ENCODE results near the gene HOXB1. TPM values are rescaled to one million over a fixed set of nuclear protein-coding genes. Genes with fewer than 3 reads are reported as not detected.

HOXB1 gene
- total RNA-seq, 6 donors from 2014 or later, result not detected

DNA sequence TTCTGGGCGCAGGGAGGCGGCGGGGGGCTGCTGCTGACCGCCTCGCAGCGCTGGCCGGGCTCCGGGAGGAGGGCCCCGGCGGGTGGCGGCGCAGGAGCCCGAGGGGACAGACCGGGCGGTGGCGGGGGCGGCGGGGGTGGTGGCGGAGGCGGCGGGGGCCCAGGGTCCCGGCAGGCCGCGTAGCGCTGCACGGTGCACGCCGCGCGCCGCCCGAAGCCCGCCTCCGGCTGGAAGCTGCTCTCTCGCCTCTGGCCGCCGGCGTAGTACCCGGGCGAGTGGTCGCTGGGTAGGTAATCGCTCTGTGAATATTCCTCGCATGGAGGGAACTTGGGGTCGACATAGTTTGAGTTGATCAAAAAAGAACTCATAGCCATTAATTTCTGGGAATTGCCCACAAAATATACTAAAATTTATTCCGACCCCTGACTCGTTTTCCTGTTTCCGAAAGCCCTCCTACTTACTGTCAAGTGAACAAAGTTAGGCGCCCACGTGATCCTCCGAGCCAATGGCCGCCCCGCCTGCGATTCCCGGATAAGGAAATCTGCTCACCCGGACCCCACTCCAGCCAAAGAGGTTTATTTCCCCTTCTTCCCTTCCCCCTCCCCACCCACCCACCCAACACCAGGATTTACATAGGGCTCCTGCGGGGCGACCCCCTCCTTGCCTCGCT, 47.3 kb upstream of the HOXB1 start, which contains the start of gene HOXB4:
HOXB4 (minus strand) TSS at position 405 of the 670 bp plus-strand sequence; CDS start at position 374, 31 bp downstream.
- peaks cover 17 to 30% (median 19%) of the 10 kb centered on the region in 4 donors for H3K4me1 ChIP-seq
- peak within 1 kb of the TSS; percentile 28 to 57 (median 52) for H3K4me3 ChIP-seq
- H3K27me3 ChIP-seq, result peaks cover 0 to 76% (median 39%) of the 10 kb centered on the region in 4 donors
- H3K27ac ChIP-seq, result peak within 1 kb of the TSS; percentile 80 to 94 (median 86)
- peak in 1 of 2 donors; percentile 73 for ATAC-seq (ENCODE audit: low FRiP score in 2 of 2)
- H3K36me3 ChIP-seq, result no peaks in the 10 kb centered on the region
- H3K9me3 ChIP-seq, result no peaks in the 10 kb centered on the region
- no peak for TF ChIP-seq EP300 (IDR thresholded peaks at IDR 0.05)
- WGBS, 2 donors, result 2 to 5% methylated on average over 13 to 27 of the region's 58 CpGs
- DNase-seq, result peak; percentile 74 to 95

- WGBS, 2 donors, result 7% methylated on average over 9 to 10 of the region's 19 CpGs
- no peak for ATAC-seq (ENCODE audit: low FRiP score in 2 of 2)
- DNase-seq, result no peak
These were observed 46.6 kb upstream of the HOXB1 start for GRCh38 chr17:48577330-48577945.

DNA sequence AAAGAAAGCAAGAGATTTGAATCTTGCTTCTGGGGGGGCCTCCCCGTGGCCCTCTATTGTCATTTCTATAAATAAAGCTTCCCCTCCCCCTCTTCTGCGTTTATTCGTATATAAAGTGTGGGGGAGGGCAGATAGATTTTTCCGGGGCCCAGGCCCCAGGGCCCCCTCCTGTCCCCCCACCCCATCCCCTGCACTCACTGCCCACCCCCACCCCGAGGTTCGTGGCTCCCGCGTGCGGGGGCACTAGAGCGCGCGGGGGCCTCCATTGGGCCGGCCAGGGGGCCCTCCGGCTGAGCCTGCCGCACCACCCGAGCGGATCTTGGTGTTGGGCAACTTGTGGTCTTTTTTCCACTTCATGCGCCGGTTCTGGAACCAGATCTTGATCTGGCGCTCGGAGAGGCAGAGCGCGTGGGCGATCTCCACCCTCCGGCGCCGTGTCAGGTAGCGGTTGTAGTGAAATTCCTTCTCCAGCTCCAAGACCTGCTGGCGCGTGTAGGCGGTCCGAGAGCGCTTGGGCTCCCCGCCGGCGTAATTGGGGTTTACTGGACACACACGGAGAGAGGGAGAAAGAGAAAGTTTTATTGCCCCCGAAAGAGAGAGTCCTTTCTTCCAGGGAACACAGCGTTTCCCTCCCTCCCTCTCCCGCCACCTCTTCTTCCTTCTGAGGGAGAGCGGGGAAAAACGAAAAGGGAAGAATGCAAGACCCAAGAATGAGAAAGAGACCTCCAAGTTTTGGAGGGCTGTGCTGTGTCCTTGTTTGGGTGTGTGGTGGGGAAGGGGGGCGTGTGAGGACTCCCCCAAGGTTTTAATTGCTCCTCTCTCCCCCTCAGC, 45.9 kb upstream of the HOXB1 start:
- H3K9me3 ChIP-seq, result no peaks in the 10 kb centered on the region
- H3K27ac ChIP-seq, result peak overlapping the region; percentile 80 to 94 (median 86)
- 17 to 20% methylated on average over 32 to 33 of the region's 43 CpGs for WGBS, 2 donors
- H3K4me1 ChIP-seq, result peaks cover 10 to 22% (median 11%) of the 10 kb centered on the region in 4 donors
- peaks cover 0 to 64% (median 31%) of the 10 kb centered on the region in 4 donors for H3K27me3 ChIP-seq
- TF ChIP-seq POLR2A (IDR thresholded peaks at IDR 0.05) (no peak), POLR2AphosphoS5 (IDR thresholded peaks at IDR 0.05) (no peak), EP300 (IDR thresholded peaks at IDR 0.05) (no peak)
- TF ChIP-seq, protein P1, sequence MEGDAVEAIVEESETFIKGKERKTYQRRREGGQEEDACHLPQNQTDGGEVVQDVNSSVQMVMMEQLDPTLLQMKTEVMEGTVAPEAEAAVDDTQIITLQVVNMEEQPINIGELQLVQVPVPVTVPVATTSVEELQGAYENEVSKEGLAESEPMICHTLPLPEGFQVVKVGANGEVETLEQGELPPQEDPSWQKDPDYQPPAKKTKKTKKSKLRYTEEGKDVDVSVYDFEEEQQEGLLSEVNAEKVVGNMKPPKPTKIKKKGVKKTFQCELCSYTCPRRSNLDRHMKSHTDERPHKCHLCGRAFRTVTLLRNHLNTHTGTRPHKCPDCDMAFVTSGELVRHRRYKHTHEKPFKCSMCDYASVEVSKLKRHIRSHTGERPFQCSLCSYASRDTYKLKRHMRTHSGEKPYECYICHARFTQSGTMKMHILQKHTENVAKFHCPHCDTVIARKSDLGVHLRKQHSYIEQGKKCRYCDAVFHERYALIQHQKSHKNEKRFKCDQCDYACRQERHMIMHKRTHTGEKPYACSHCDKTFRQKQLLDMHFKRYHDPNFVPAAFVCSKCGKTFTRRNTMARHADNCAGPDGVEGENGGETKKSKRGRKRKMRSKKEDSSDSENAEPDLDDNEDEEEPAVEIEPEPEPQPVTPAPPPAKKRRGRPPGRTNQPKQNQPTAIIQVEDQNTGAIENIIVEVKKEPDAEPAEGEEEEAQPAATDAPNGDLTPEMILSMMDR (IDR thresholded peaks at IDR 0.05), result no peak
- no peaks in the 10 kb centered on the region for H3K36me3 ChIP-seq
- no peak for ATAC-seq (ENCODE audit: low FRiP score in 2 of 2)
- peak overlapping the region; percentile 3 to 57 (median 52) for H3K4me3 ChIP-seq
- DNase-seq, result peak in 1 of 2 donors; percentile 81

More at GRCh38 chr17:48577330-48577945, 46.6 kb upstream of the HOXB1 start:
- Histone ChIP-seq H3K4me3 (peak overlapping the region; percentile 3 to 57 (median 52)), H3K27me3 (peaks cover 0 to 71% (median 36%) of the 10 kb centered on the region in 4 donors), H3K27ac (peak overlapping the region; percentile 80 to 94 (median 86)), H3K36me3 (no peaks in the 10 kb centered on the region), H3K4me1 (peaks cover 17 to 29% (median 18%) of the 10 kb centered on the region in 4 donors), H3K9me3 (no peaks in the 10 kb centered on the region)
- TF ChIP-seq EP300 (IDR thresholded peaks at IDR 0.05) (no peak), POLR2A (IDR thresholded peaks at IDR 0.05) (no peak), POLR2AphosphoS5 (IDR thresholded peaks at IDR 0.05) (no peak)
- TF ChIP-seq, protein P1 (IDR thresholded peaks at IDR 0.05), result no peak

DNA sequence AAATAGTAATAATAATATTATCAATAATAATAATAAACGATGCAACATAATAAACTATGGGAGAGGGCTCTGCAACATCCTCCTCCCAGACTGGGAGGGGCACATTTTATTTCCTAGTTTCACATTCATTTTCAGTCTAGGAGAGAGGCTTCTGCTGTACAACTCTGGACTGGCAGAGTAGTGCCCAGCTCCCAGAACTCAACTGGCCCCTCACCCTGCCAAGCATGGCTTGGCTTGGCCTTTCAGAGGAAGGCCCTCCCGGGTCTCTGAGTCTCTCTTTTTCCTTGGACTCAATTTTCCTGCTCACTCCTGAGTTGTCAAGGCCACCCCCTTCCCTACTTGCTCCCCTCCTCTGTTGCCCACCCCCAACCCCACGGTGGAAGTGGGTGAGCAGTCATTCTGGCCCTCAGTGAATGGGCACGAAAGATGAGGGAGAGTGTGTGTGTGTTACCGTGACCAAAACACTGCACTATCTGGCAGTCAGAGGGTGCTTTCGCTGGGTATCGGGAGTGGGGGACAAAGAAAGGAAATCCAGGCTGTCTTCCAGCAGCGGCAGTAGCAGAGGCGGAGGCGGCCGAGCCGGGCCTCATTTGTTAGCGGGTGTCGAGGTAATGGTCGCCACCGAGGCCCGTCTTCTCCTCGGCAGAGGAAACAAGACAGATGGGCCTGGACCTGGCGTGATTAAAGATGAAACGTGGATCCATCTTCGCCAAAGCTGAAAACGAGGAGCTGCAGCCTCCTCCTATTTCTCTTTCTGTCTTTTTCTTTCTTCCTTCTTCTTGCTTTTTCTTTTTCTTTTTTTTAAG, 45.1 kb upstream of the HOXB1 start:
- peak overlapping the region; percentile 80 to 94 (median 86) for H3K27ac ChIP-seq
- peaks cover 9 to 16% (median 11%) of the 10 kb centered on the region in 4 donors for H3K4me1 ChIP-seq
- 33 to 35% methylated on average over 21 to 22 of the region's 22 CpGs for WGBS, 2 donors
- DNase-seq (peak in 1 of 2 donors; percentile 72), ATAC-seq (ENCODE audit: low FRiP score in 2 of 2) (peak in 1 of 2 donors; percentile 36)
- H3K36me3 ChIP-seq, result no peaks in the 10 kb centered on the region
- peak overlapping the region in 2 of 4 donors; percentile 53 to 57 for H3K4me3 ChIP-seq
- H3K9me3 ChIP-seq, result no peaks in the 10 kb centered on the region
- TF ChIP-seq, protein P1 (IDR thresholded peaks at IDR 0.05), result no peak
- TF ChIP-seq POLR2AphosphoS5 (IDR thresholded peaks at IDR 0.05) (no peak), POLR2A (IDR thresholded peaks at IDR 0.05) (no peak), EP300 (IDR thresholded peaks at IDR 0.05) (no peak)
- H3K27me3 ChIP-seq, result peaks cover 0 to 56% (median 26%) of the 10 kb centered on the region in 4 donors

Data from upper lobe of left lung (tissue), 6 donors.